Mucosa of stomach (tissue), 1 donor: Measurements from ENCODE around the gene MICAL3.

Experiments used
- H3K27me3 ChIP-seq: one replicate; pipeline ENCODE4 v1.7.0; 2013; ENCODE audit warnings: mild to moderate bottlenecking, low read length; ENCODE audit not compliant: control insufficient read depth, insufficient read depth
- H3K36me3 ChIP-seq: one replicate; pipeline ENCODE4 v1.7.0; 2013; ENCODE audit warnings: low read length; ENCODE audit not compliant: control insufficient read depth, insufficient read depth
- H3K4me1 ChIP-seq: one replicate; pipeline ENCODE4 v1.7.0; 2013; ENCODE audit warnings: mild to moderate bottlenecking, low read length; ENCODE audit not compliant: control insufficient read depth, insufficient read depth
- H3K4me3 ChIP-seq: one replicate; pipeline ENCODE4 v1.7.0; 2013; ENCODE audit warnings: low read length
- H3K9ac ChIP-seq: one replicate; pipeline ENCODE4 v1.7.0; 2013; ENCODE audit warnings: mild to moderate bottlenecking, low read length, moderate library complexity
- H3K9me3 ChIP-seq: one replicate; pipeline ENCODE4 v1.7.0; 2013; ENCODE audit warnings: mild to moderate bottlenecking, low read length, moderate library complexity; ENCODE audit not compliant: control insufficient read depth
- donor health status: Pancreatic carcinoma.

MICAL3 gene

GRCh38 chr22:17902960-17903359 is 121.4 kb downstream of the MICAL3 start:
- H3K4me3 ChIP-seq = no peak overlapping the region
- H3K9ac ChIP-seq = no peak overlapping the region
- H3K4me1 ChIP-seq = peaks cover 9% of the 10 kb centered on the region
- H3K27me3 ChIP-seq = no peaks in the 10 kb centered on the region
- H3K36me3 ChIP-seq = no peaks in the 10 kb centered on the region
- H3K9me3 ChIP-seq = no peaks in the 10 kb centered on the region

- Histone ChIP-seq H3K36me3 (no peaks in the 10 kb centered on the region), H3K9ac (no peak overlapping the region), H3K9me3 (no peaks in the 10 kb centered on the region), H3K4me1 (peaks cover 27% of the 10 kb centered on the region), H3K27me3 (no peaks in the 10 kb centered on the region), H3K4me3 (no peak overlapping the region)
Observed at GRCh38 chr22:17898375-17898774, 126.0 kb downstream of the MICAL3 start.

- H3K36me3 ChIP-seq = no peaks in the 10 kb centered on the region
- no peaks in the 10 kb centered on the region for H3K27me3 ChIP-seq
- H3K4me3 ChIP-seq = no peak overlapping the region
- H3K9me3 ChIP-seq = no peaks in the 10 kb centered on the region
- no peak overlapping the region for H3K9ac ChIP-seq
- peaks cover 26% of the 10 kb centered on the region for H3K4me1 ChIP-seq
Observed at GRCh38 chr22:17897858-17898257, 126.5 kb downstream of the MICAL3 start.

- Histone ChIP-seq H3K27me3 (no peaks in the 10 kb centered on the region), H3K9me3 (no peaks in the 10 kb centered on the region), H3K4me3 (no peak overlapping the region), H3K9ac (no peak overlapping the region), H3K36me3 (no peaks in the 10 kb centered on the region), H3K4me1 (peaks cover 26% of the 10 kb centered on the region)
Observed at GRCh38 chr22:17897426-17897825, 126.9 kb downstream of the MICAL3 start.

- no peaks in the 10 kb centered on the region for H3K27me3 ChIP-seq
- H3K4me1 ChIP-seq = peaks cover 26% of the 10 kb centered on the region
- H3K36me3 ChIP-seq = no peaks in the 10 kb centered on the region
- no peak overlapping the region for H3K4me3 ChIP-seq
- no peaks in the 10 kb centered on the region for H3K9me3 ChIP-seq
- peak overlapping the region; percentile 45 for H3K9ac ChIP-seq
Observed at GRCh38 chr22:17896586-17896985, 127.8 kb downstream of the MICAL3 start.

GRCh38 chr22:17893900-17894535 is 130.3 kb downstream of the MICAL3 start:
- Histone ChIP-seq H3K4me1 (peaks cover 26% of the 10 kb centered on the region), H3K4me3 (no peak overlapping the region), H3K27me3 (no peaks in the 10 kb centered on the region), H3K36me3 (no peaks in the 10 kb centered on the region), H3K9me3 (no peaks in the 10 kb centered on the region), H3K9ac (peak overlapping the region; percentile 40)

GRCh38 chr22:17892376-17892775 is 132.0 kb downstream of the MICAL3 start:
- Histone ChIP-seq H3K36me3 (no peaks in the 10 kb centered on the region), H3K27me3 (no peaks in the 10 kb centered on the region), H3K9ac (no peak overlapping the region), H3K9me3 (no peaks in the 10 kb centered on the region), H3K4me1 (peaks cover 26% of the 10 kb centered on the region), H3K4me3 (no peak overlapping the region)

GRCh38 chr22:17891481-17892167 is 132.7 kb downstream of the MICAL3 start:
- no peak overlapping the region for H3K4me3 ChIP-seq
- H3K27me3 ChIP-seq = no peaks in the 10 kb centered on the region
- no peak overlapping the region for H3K9ac ChIP-seq
- H3K36me3 ChIP-seq = no peaks in the 10 kb centered on the region
- no peaks in the 10 kb centered on the region for H3K9me3 ChIP-seq
- peaks cover 21% of the 10 kb centered on the region for H3K4me1 ChIP-seq

GRCh38 chr22:17890892-17891291 is 133.5 kb downstream of the MICAL3 start:
- peaks cover 4% of the 10 kb centered on the region for H3K36me3 ChIP-seq
- no peaks in the 10 kb centered on the region for H3K9me3 ChIP-seq
- H3K4me3 ChIP-seq = no peak overlapping the region
- no peak overlapping the region for H3K9ac ChIP-seq
- peaks cover 14% of the 10 kb centered on the region for H3K4me1 ChIP-seq
- no peaks in the 10 kb centered on the region for H3K27me3 ChIP-seq

- H3K9ac ChIP-seq = no peak overlapping the region
- no peaks in the 10 kb centered on the region for H3K27me3 ChIP-seq
- H3K4me3 ChIP-seq = no peak overlapping the region
- peaks cover 6% of the 10 kb centered on the region for H3K36me3 ChIP-seq
- no peaks in the 10 kb centered on the region for H3K9me3 ChIP-seq
- peaks cover 11% of the 10 kb centered on the region for H3K4me1 ChIP-seq
Observed at GRCh38 chr22:17890245-17890671, 134.1 kb downstream of the MICAL3 start.

GRCh38 chr22:17888855-17889254 is 135.5 kb downstream of the MICAL3 start:
- Histone ChIP-seq H3K4me1 (peaks cover 2% of the 10 kb centered on the region), H3K9ac (no peak overlapping the region), H3K4me3 (no peak overlapping the region), H3K36me3 (peaks cover 6% of the 10 kb centered on the region), H3K27me3 (no peaks in the 10 kb centered on the region), H3K9me3 (no peaks in the 10 kb centered on the region)

- no peak overlapping the region for H3K9ac ChIP-seq
- no peaks in the 10 kb centered on the region for H3K27me3 ChIP-seq
- H3K4me3 ChIP-seq = no peak overlapping the region
- no peaks in the 10 kb centered on the region for H3K4me1 ChIP-seq
- peaks cover 6% of the 10 kb centered on the region for H3K36me3 ChIP-seq
- no peaks in the 10 kb centered on the region for H3K9me3 ChIP-seq
Observed at GRCh38 chr22:17888439-17888838, 135.9 kb downstream of the MICAL3 start.
